ENCODE data around the gene WBP11.

WBP11 gene

GRCh38 chr12:14824012-14824634 lies 20.8 kb upstream of the WBP11 start:
- DNase-seq (ENCODE audit: low spot score), result peak; percentile 29

- no peak for DNase-seq (ENCODE audit: low spot score)
These were observed 10.7 kb upstream of the WBP11 start, which contains the start of gene SMCO3 for GRCh38 chr12:14814014-14814413. Gene SMCO3 (minus strand): TSS chr12:14814182. CDS start chr12:14806680, 7,502 bp downstream.

- DNase-seq (ENCODE audit: low spot score), result no peak
These were observed 8.2 kb upstream of the WBP11 start for GRCh38 chr12:14811486-14811885.

GRCh38 chr12:14810953-14811483 lies 7.7 kb upstream of the WBP11 start:
- DNase-seq (ENCODE audit: low spot score), result peak; percentile 11

- DNase-seq (ENCODE audit: low spot score), result no peak
These were observed 7.1 kb upstream of the WBP11 start for GRCh38 chr12:14810167-14810952.

GRCh38 chr12:14803830-14804160 lies 517 bp upstream of the WBP11 start:
- no peak for DNase-seq (ENCODE audit: low spot score)

- DNase-seq (ENCODE audit: low spot score), result no peak
These were observed 612 bp downstream of the WBP11 start for GRCh38 chr12:14802721-14803010.

GRCh38 chr12:14802247-14802646 lies 1.0 kb downstream of the WBP11 start:
- no peak for DNase-seq (ENCODE audit: low spot score)

GRCh38 chr12:14795028-14795448 lies 8.2 kb downstream of the WBP11 start:
- DNase-seq (ENCODE audit: low spot score), result no peak

- peak; percentile 81 for DNase-seq (ENCODE audit: low spot score)
These were observed 17.7 kb downstream of the WBP11 start for GRCh38 chr12:14785568-14785967.

GRCh38 chr12:14784471-14784870 lies 18.8 kb downstream of the WBP11 start:
- no peak for DNase-seq (ENCODE audit: low spot score)

GRCh38 chr12:14782756-14783155 lies 20.5 kb downstream of the WBP11 start:
- DNase-seq (ENCODE audit: low spot score), result no peak

GRCh38 chr12:14781563-14781962 lies 21.7 kb downstream of the WBP11 start:
- DNase-seq (ENCODE audit: low spot score), result no peak

GRCh38 chr12:14780859-14781258 lies 22.4 kb downstream of the WBP11 start:
- no peak for DNase-seq (ENCODE audit: low spot score)

- DNase-seq (ENCODE audit: low spot score), result no peak
These were observed 23.4 kb downstream of the WBP11 start for GRCh38 chr12:14779834-14780233.

- peak; percentile 76 for DNase-seq (ENCODE audit: low spot score)
These were observed 26.0 kb downstream of the WBP11 start for GRCh38 chr12:14777271-14777670.

- no peak for DNase-seq (ENCODE audit: low spot score)
These were observed 26.9 kb downstream of the WBP11 start for GRCh38 chr12:14776236-14776961.

GRCh38 chr12:14775636-14775980 lies 27.7 kb downstream of the WBP11 start:
- DNase-seq (ENCODE audit: low spot score), result no peak

- no peak for DNase-seq (ENCODE audit: low spot score)
These were observed 28.2 kb downstream of the WBP11 start for GRCh38 chr12:14774906-14775635.

- DNase-seq (ENCODE audit: low spot score), result peak; percentile 51
These were observed 29.0 kb downstream of the WBP11 start for GRCh38 chr12:14774074-14774905.

- DNase-seq (ENCODE audit: low spot score), result no peak
These were observed 29.6 kb downstream of the WBP11 start for GRCh38 chr12:14773685-14774073.

GRCh38 chr12:14772946-14773345 lies 30.3 kb downstream of the WBP11 start:
- DNase-seq (ENCODE audit: low spot score), result no peak
